Measurements from ENCODE around the gene RPS3A. TPM values are rescaled to one million over a fixed set of nuclear protein-coding genes. Genes with fewer than 3 reads are reported as not detected.
"Not testable (repeated sequence)": the region's sequence is repeated elsewhere in the genome, so short reads cannot be mapped to it uniquely, and the experiment has no call there.

The RPS3A gene
- 6,098 and 6,385 TPM in 2 replicates for total RNA-seq (2014; rRNA removed; shearing (Covaris generic))

- in situ Hi-C loops (cut with HindIII; ENCODE audit: low sequenced_read_pairs) = no loop called here
- DNase-seq (ENCODE audit: low spot score) = peak; percentile 97
Measured at GRCh38 chr4:151099229-151099975, at the start of gene RPS3A. RPS3A (plus strand) TSS chr4:151099628; CDS start chr4:151099653, 25 bp downstream.

DNA sequence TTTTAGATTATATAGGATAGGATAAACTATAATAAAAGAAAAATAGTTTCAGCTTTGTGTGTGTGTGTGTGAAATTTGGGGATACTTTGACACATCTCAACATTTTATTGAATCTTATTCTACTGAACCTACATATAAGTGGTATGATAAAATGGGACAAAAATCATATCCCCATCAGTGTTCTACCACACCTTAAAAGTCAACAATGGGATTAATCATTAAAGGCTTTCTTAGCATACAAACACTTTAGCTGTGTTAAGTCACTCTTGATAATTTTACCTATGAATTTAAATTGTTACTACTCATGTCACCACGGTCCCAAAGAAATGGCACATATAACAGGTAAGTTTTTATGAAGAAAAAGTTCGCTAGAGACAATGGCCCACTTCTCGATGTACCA is 46.6 kb upstream of the RPS3A start:
- no peak for DNase-seq (ENCODE audit: low spot score)
- in situ Hi-C loops (cut with HindIII; ENCODE audit: low sequenced_read_pairs) = no loop called here

DNA sequence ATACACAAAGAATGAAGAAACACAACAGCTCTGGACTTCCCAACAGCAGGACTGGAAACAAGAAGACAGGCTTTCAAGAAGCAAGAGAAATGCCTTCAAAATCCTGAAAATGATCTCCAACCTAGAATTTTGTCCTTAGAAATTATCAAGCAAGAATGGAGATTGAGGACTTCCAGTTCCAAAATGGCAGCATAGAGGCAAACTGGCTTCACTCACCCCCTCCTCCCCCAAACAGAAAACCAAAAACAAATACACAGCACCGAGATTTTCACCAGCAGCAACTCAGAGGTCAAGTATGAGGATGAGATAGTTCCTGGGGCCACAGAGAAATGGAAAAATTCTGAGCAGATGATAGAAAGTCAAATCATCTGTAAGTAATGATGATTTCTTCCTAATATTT is 43.9 kb upstream of the RPS3A start:
- in situ Hi-C loops (cut with HindIII; ENCODE audit: low sequenced_read_pairs) = no loop called here
- DNase-seq (ENCODE audit: low spot score) = no peak

- DNase-seq (ENCODE audit: low spot score); in situ Hi-C loops (cut with HindIII; ENCODE audit: low sequenced_read_pairs): not testable (repeated sequence)
Measured at GRCh38 chr4:151063143-151063542, 36.3 kb upstream of the RPS3A start.

DNA sequence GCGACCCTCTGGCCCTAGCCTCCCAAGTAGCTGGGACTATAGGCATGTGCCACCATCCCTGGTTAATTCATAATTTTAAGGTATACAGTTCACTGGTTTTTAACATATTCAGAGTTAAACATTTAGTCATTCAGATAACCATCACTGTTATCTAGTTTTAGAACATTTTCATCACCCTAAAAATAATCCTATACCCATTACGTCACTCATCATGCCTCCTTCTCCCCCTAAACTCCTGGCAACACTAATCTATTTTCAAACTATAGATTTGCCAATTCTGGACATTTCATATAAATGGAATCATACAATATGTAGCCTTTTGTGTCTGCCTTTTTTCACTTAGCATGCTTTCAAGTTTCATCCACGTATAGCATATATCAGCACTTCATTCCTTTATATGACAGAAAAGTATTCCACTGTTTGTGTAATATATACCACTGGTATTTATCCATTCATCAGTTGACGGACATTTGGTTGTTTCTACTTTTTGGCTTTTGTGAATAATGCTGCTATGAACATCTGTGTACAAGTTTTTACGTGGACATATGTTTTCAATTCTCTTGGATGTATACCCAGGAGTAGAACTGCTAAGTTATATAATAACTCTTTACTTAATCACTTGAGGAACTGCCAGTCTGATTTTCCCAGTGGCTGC is 32.0 kb upstream of the RPS3A start:
- in situ Hi-C loops (cut with HindIII; ENCODE audit: low sequenced_read_pairs) = no loop called here
- no peak for DNase-seq (ENCODE audit: low spot score)

DNA sequence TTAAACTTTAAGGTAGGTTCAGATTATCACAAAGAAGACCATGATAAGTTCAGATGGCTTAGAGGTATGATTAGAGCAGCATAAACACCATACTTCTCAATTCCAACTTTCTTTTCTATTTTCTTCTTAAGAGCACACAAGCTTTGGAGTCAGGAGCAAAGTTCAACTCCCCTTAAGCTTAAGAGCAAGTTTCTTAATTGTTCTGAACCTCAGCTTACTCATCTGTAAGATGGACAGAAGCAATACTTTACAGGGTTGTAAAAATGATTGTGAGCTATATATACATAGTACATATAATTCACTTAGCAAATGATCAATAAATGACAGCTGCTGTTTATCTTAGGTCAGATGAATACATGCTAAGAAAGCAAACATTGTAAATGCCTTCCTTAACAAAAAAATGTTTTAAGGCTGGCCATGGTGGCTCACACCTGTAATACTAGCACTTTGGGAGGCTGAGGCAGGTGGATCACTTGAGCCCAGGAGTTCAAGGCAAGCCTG is 25.0 kb upstream of the RPS3A start:
- no peak for DNase-seq (ENCODE audit: low spot score)
- in situ Hi-C loops (cut with HindIII; ENCODE audit: low sequenced_read_pairs) = no loop called here

DNA sequence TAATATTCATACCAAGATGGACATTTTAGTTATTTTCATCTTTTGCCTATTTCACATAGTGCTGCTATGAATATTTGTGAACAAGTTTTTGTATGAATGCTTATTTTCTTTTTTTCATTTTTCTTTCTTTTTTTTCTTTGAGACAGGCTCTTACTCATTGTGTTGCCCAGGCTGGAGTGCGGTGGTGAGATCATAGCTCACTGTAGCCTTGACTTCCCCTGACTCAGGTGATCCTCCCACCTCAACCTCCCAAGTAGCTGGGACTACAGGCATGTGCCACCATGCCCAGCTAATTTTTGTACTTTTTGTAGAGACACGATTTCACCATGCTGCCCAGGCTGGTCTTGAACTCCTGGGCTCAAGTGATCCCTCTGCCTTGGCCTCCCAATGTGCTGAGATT is 21.4 kb upstream of the RPS3A start:
- DNase-seq (ENCODE audit: low spot score); in situ Hi-C loops (cut with HindIII; ENCODE audit: low sequenced_read_pairs): not testable (repeated sequence)

- no peak for DNase-seq (ENCODE audit: low spot score)
- in situ Hi-C loops (cut with HindIII; ENCODE audit: low sequenced_read_pairs) = no loop called here
Measured at GRCh38 chr4:151087467-151087866, 12.0 kb upstream of the RPS3A start.

DNA sequence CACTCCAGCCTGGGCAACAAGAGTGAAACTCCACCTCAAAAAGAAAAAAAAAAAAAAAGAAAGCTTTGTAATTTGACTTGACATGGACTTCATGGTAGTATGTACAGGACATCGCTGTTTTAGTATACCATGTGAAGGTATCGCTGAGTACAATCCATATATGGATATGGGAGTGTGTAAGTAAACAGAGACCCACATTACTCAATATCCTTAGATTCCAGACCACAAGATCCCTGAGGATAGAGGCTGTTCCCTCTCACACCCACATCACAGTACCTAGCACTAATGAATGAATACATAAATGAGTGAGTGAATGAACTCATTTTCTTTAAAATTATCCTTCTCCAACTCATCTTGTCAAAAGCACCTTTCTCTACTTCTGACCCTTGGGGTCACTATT is 8.4 kb upstream of the RPS3A start:
- in situ Hi-C loops (cut with HindIII; ENCODE audit: low sequenced_read_pairs) = no loop called here
- no peak for DNase-seq (ENCODE audit: low spot score)

- in situ Hi-C loops (cut with HindIII; ENCODE audit: low sequenced_read_pairs) = no loop called here
- no peak for DNase-seq (ENCODE audit: low spot score)
Measured at GRCh38 chr4:151092488-151092887, 6.9 kb upstream of the RPS3A start.

DNA sequence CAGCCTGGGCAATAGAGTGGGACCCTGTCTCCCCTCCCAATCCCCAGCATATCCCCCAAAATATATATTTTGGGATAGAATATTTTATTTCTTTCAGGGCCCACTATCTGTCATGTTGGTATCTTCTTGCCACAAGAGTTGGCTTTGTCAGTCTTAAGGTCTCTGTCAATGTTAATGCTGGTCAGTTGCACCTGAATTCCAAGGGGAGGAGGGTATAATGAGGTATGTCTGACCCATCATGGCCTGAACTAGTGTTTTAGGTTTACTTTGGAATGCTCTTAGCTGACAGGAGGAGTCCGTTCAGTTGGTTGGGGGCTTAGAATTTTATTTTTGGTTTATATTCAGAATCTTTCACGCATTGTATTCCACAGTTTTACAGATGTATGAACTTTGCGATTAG is 6.2 kb upstream of the RPS3A start:
- in situ Hi-C loops (cut with HindIII; ENCODE audit: low sequenced_read_pairs) = no loop called here
- no peak for DNase-seq (ENCODE audit: low spot score)

DNA sequence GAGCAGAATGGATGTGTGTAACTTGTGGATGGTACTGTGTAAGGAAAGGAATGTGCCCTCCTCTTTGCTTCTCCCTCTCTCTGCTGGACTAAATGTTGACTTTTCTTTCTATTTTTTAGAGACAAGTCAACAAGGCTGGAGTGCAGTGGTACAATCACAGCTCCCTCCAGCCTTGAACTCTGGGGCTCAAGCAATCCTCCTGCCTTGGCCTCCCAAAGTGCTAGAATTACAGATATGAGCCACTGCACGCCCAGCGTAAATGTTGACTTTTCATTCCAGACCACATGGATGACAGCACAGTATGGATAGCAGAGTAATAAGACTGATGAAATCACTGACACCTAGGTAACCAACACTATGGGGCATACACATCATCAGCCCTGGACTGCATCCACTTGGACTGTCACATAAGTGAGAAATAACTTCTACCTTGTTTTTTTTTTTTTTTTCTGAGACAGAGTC is 5.1 kb upstream of the RPS3A start:
- no peak for DNase-seq (ENCODE audit: low spot score)
- in situ Hi-C loops (cut with HindIII; ENCODE audit: low sequenced_read_pairs) = no loop called here

DNA sequence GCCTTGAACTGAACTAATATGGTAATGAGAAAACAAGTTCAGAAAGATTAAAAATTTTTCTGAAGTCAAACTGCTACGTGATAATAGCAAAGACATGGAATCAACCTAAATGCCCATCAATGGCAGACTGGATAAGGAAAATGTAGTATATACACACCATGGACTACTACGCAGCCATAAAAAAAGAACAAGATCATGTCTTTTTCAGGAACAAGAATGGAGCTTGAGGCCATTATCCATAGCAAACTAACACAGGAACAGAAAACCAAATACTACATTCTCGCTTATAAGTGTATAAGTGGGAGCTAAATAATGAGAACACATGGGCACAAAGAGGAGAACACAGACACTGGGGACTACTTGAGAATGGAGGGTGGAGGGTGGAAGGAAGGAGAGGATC is 4.3 kb upstream of the RPS3A start:
- in situ Hi-C loops (cut with HindIII; ENCODE audit: low sequenced_read_pairs) = no loop called here
- no peak for DNase-seq (ENCODE audit: low spot score)

GRCh38 chr4:151097759-151098158 is 1.7 kb upstream of the RPS3A start:
- in situ Hi-C loops (cut with HindIII; ENCODE audit: low sequenced_read_pairs) = no loop called here
- no peak for DNase-seq (ENCODE audit: low spot score)

DNA sequence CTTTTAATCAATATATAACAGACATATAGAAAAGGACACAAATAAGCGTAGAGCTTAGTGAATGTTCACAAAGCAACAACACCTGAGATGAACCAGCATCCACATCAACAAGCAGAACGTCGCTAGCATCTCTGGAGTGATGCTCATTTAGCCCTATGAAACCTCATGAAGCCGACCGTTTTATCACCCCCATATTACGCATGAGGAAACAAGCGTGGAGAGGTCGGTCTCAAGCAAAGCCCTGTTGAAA is 524 bp upstream of the RPS3A start:
- in situ Hi-C loops (cut with HindIII; ENCODE audit: low sequenced_read_pairs) = no loop called here
- DNase-seq (ENCODE audit: low spot score) = no peak

GRCh38 chr4:151099976-151100417 is 569 bp downstream of the RPS3A start:
- in situ Hi-C loops (cut with HindIII; ENCODE audit: low sequenced_read_pairs) = no loop called here
- DNase-seq (ENCODE audit: low spot score) = no peak

- in situ Hi-C loops (cut with HindIII; ENCODE audit: low sequenced_read_pairs) = no loop called here
Measured at GRCh38 chr4:151100531-151100930, 1.1 kb downstream of the RPS3A start.

GRCh38 chr4:151103758-151104157 is 4.3 kb downstream of the RPS3A start:
- in situ Hi-C loops (cut with HindIII; ENCODE audit: low sequenced_read_pairs) = no loop called here
- no peak for DNase-seq (ENCODE audit: low spot score)

More at GRCh38 chr4:151100531-151100930, 1.1 kb downstream of the RPS3A start:
- DNase-seq (ENCODE audit: low spot score) = no peak

DNA sequence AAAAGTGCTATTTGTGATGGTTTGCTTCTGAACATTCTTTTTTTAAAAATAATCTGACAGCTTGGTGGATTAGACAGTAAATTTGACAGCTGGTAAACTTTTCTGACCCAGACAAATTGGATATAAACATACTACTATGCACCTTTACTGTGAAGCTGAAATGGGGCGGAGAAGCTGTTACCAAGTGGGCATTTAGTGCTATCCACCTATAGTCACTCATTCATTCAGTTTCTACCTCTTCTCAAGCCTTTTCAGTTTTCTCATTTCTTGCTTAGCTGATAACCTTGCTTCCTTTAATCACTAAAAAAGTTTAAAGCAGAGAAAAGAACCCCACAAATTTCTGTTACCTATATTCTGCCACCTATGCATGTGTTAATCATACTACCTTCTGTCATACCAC is 5.2 kb downstream of the RPS3A start:
- in situ Hi-C loops (cut with HindIII; ENCODE audit: low sequenced_read_pairs) = no loop called here
- no peak for DNase-seq (ENCODE audit: low spot score)

DNA sequence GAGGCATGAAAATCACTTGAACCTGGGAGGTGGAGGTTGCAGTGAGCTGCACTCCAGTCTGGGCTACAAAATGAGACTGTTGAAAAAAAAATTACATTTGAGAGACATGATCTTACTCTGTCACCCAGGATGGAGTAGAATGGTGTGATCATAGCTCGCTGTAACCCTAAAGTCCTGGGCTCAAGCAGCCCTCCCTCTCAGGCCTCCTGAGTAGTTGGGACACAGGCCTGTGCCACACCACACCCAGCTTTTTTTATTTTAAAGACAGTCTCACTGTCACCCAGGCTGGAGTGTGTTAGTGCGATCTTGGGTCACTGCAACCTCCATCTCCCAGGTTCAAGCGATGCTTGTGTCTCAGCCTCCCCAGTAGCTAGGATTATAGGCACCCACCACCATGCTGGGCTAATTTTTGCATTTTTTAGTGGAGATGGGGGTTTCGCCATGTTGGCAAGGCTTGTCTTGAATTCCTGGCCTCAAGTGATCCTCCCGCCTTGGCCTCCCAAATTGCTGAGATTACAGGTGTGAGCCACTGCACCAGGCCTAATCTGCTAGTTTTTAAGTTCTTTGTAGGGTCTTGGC is 6.1 kb downstream of the RPS3A start:
- in situ Hi-C loops (cut with HindIII; ENCODE audit: low sequenced_read_pairs) = no loop called here
- no peak for DNase-seq (ENCODE audit: low spot score)

Data from G401 (cell line).